Mesenchymal stem cell (in vitro differentiated cells and primary cell): Measurements from ENCODE around the gene L3MBTL3.

Experiments used
- DNase-seq: peaks from one replicate; pipeline ENCODE4 v3.0.0-alpha.2; 2013
- H2AFZ ChIP-seq: one replicate; pipeline ENCODE4 v1.6.1; 2013; ENCODE audit warnings: low read depth, mild to moderate bottlenecking, control low read depth, inconsistent platforms, low read length, moderate library complexity
- H2AK5ac ChIP-seq: 2 replicates; pipeline ENCODE4 v1.6.1; 2013; ENCODE audit warnings: low read length, moderate library complexity, mild to moderate bottlenecking, inconsistent platforms; ENCODE audit not compliant: severe bottlenecking
- H2BK120ac ChIP-seq: one replicate; pipeline ENCODE4 v1.6.1; 2013; ENCODE audit warnings: low read depth, mild to moderate bottlenecking, inconsistent platforms, low read length, moderate library complexity
- H2BK12ac ChIP-seq, 2 experiments: one replicate each; pipeline ENCODE4 v1.6.1; 2013; ENCODE audit warnings: inconsistent platforms in 2 of 2, low read length in 2 of 2, mild to moderate bottlenecking in 2 of 2, moderate library complexity in 2 of 2, control low read depth in 1 of 2
- H2BK15ac ChIP-seq: one replicate; pipeline ENCODE4 v1.6.1; 2013; ENCODE audit warnings: mild to moderate bottlenecking, low read depth, inconsistent platforms; ENCODE audit not compliant: poor library complexity, severe bottlenecking
- H2BK5ac ChIP-seq: 2 replicates; pipeline ENCODE4 v1.6.1; 2013; ENCODE audit warnings: low read depth, mild to moderate bottlenecking, low read length, control low read depth, inconsistent platforms; ENCODE audit not compliant: poor library complexity, severe bottlenecking
- H3K14ac ChIP-seq, 2 experiments: one replicate each; pipeline ENCODE4 v1.6.1; 2013; ENCODE audit warnings: inconsistent platforms in 2 of 2, low read length in 2 of 2, control low read depth in 1 of 2, mild to moderate bottlenecking in 1 of 2, moderate library complexity in 1 of 2
- H3K18ac ChIP-seq, 2 experiments: one replicate each; pipeline ENCODE4 v1.6.1; 2013; ENCODE audit warnings: inconsistent platforms in 2 of 2, low read length in 2 of 2, control low read depth in 1 of 2, low read depth in 1 of 2, mild to moderate bottlenecking in 1 of 2
- H3K23ac ChIP-seq, 2 experiments: one replicate each; pipeline ENCODE4 v1.6.1; 2013; ENCODE audit warnings: inconsistent platforms in 2 of 2, low read length in 2 of 2, mild to moderate bottlenecking in 2 of 2, moderate library complexity in 2 of 2, control low read depth in 1 of 2
- H3K27ac ChIP-seq: 2 replicates; pipeline ENCODE4 v1.5.1; 2013; ENCODE audit warnings: mild to moderate bottlenecking, moderate library complexity, low read length, control low read depth, inconsistent platforms; ENCODE audit not compliant: poor library complexity, severe bottlenecking
- H3K27me3 ChIP-seq, 2 experiments: 2 replicates each; pipeline versions ENCODE4 v1.6.1 to v1.7.0; 2013; ENCODE audit warnings: low read length in 2 of 2, mild to moderate bottlenecking in 2 of 2, moderate library complexity in 2 of 2, control low read depth in 1 of 2, inconsistent platforms in 1 of 2; ENCODE audit not compliant: control insufficient read depth in 1 of 2, insufficient read depth in 1 of 2
- H3K36me3 ChIP-seq, 2 experiments: 2 replicates each; pipeline versions ENCODE4 v1.6.1 to v1.7.0; 2013; ENCODE audit warnings: low read length in 2 of 2, control low read depth in 1 of 2, inconsistent platforms in 1 of 2, low read depth in 1 of 2, mild to moderate bottlenecking in 1 of 2; ENCODE audit not compliant: insufficient read depth in 2 of 2, control insufficient read depth in 1 of 2
- H3K4ac ChIP-seq, 2 experiments: one replicate each; pipeline ENCODE4 v1.6.1; 2013; ENCODE audit warnings: inconsistent platforms in 2 of 2, low read length in 2 of 2, mild to moderate bottlenecking in 2 of 2, moderate library complexity in 2 of 2, control low read depth in 1 of 2, low read depth in 1 of 2
- H3K4me1 ChIP-seq: 2 replicates; pipeline ENCODE4 v1.6.1; 2013; ENCODE audit warnings: low read depth, low read length, control low read depth; ENCODE audit not compliant: control insufficient read depth, insufficient read depth
- H3K4me2 ChIP-seq: 2 replicates; pipeline ENCODE4 v1.6.1; 2013; ENCODE audit warnings: low read length, mild to moderate bottlenecking, inconsistent platforms; ENCODE audit not compliant: poor library complexity, severe bottlenecking
- H3K4me3 ChIP-seq, 2 experiments: 2 replicates each; pipeline versions ENCODE4 v1.5.1 to v1.7.0; 2013; ENCODE audit warnings: low read length in 2 of 2, mild to moderate bottlenecking in 2 of 2, control low read depth in 1 of 2, low read depth in 1 of 2; ENCODE audit not compliant: insufficient read depth in 1 of 2
- H3K79me1 ChIP-seq: replicated peaks from 2 replicates; pipeline ENCODE4 v1.6.1; 2013; ENCODE audit warnings: mild to moderate bottlenecking, control low read depth, low read length, inconsistent platforms; ENCODE audit not compliant: poor library complexity, severe bottlenecking
- H3K9ac ChIP-seq: 2 replicates; pipeline ENCODE4 v1.7.0; 2013; ENCODE audit warnings: mild to moderate bottlenecking, low read length, moderate library complexity
- H3K9me3 ChIP-seq: 2 replicates; pipeline ENCODE4 v1.7.0; 2013; ENCODE audit warnings: mild to moderate bottlenecking, low read length; ENCODE audit not compliant: control insufficient read depth
- H4K8ac ChIP-seq: one replicate; pipeline ENCODE4 v1.6.1; 2013; ENCODE audit warnings: inconsistent platforms, mild to moderate bottlenecking, low read length, moderate library complexity
- H4K91ac ChIP-seq: one replicate; pipeline ENCODE4 v1.6.1; 2013; ENCODE audit warnings: mild to moderate bottlenecking, low read length, inconsistent platforms
- WGBS: methylation state at CpG from one replicate; pipeline ENCODE4 v1.1.7; 2013; ENCODE audit warnings: mixed read lengths; 5-methylcytosine and 5-hydroxymethylcytosine counted together

The L3MBTL3 gene

DNA sequence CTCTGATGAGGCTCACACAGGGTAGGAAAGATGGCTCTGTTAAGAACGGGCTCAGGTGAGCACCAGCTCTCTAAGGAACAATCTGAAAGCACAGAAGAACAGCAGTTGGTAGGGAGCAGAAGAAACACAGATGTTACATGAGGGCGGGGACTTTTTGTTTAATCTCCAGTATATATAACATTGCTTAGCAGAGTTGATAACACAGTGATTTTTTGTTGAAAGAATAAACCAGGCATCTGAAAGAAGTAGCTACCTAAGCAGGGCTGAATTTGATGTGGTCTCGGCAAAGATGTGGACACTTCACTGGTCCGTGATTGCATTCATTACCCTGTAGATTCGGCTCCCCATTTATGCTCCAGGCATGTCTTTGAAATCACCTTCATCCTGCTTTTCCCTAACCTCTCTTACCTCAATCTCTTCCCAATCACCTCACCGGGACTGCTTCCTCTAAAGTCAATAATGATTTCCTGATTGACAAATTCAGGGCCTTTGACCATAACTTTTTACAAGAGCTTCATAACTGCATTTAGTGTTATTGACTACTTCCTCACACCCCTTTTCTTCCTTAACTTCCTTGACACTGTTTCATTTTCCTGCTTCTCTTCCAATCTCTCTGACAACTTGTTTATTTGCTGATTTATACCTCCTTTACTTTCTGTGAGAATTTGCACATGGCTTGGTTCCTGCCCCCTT, 170.0 kb downstream of the L3MBTL3 start:
- Histone ChIP-seq H3K18ac (no peak overlapping the region), H3K4me3 (no peak overlapping the region), H3K14ac (no peak overlapping the region), H2BK15ac (no peak overlapping the region), H3K4me2 (no peak overlapping the region), H2BK120ac (no peak overlapping the region), H3K4ac (no peak overlapping the region), H2AFZ (no peak overlapping the region), H4K91ac (no peak overlapping the region), H3K4me1 (peaks cover 1% of the 10 kb centered on the region), H3K36me3 (peaks cover 0 to 7% of the 10 kb centered on the region in 2 experiments), H3K23ac (no peak overlapping the region), H3K79me1 (no peaks in the 10 kb centered on the region), H3K9ac (no peak overlapping the region), H2BK5ac (no peak overlapping the region), H4K8ac (no peak overlapping the region), H2AK5ac (no peak overlapping the region), H3K27ac (no peak overlapping the region), H3K9me3 (no peaks in the 10 kb centered on the region), H2BK12ac (no peak overlapping the region), H3K27me3 (no peaks in the 10 kb centered on the region)
- no peak for DNase-seq
- 83% methylated on average over 5 of the region's 6 CpGs for WGBS

- H3K4me1 ChIP-seq, result no peaks in the 10 kb centered on the region
Measured at GRCh38 chr6:130189531-130190397, 171.4 kb downstream of the L3MBTL3 start.

More at GRCh38 chr6:130189531-130190397, 171.4 kb downstream of the L3MBTL3 start:
- Histone ChIP-seq H3K18ac (no peak overlapping the region), H3K9ac (no peak overlapping the region), H3K4ac (no peak overlapping the region), H3K4me3 (no peak overlapping the region), H4K8ac (no peak overlapping the region), H3K27ac (no peak overlapping the region), H3K36me3 (no peaks in the 10 kb centered on the region), H2BK15ac (no peak overlapping the region), H3K9me3 (no peaks in the 10 kb centered on the region), H4K91ac (no peak overlapping the region), H3K4me2 (no peak overlapping the region), H3K79me1 (no peaks in the 10 kb centered on the region), H3K14ac (no peak overlapping the region), H2BK5ac (no peak overlapping the region), H2BK120ac (no peak overlapping the region), H2AK5ac (no peak overlapping the region), H3K23ac (no peak overlapping the region), H3K27me3 (no peaks in the 10 kb centered on the region), H2AFZ (no peak overlapping the region), H2BK12ac (no peak overlapping the region)
- no peak for DNase-seq
- WGBS, result 96% methylated on average over 7 of the region's 8 CpGs
